Sigmoid colon (tissue), 7 donors: ENCODE measurements around the gene TENM4. TPM values are rescaled to one million over a fixed set of nuclear protein-coding genes. Genes with fewer than 3 reads are reported as not detected.

ENCODE experiments used
- DNase-seq: peaks from one replicate; pipeline ENCODE4 v3.0.0-alpha.2; 2019
- H3K27ac ChIP-seq, 4 donors: fragments of 200-600 bp; sonication (generic); one replicate each; pipeline ENCODE4 v1.5.1; 2016 to 2019; ENCODE audit warnings: mild to moderate bottlenecking in 1 of 4
- H3K27me3 ChIP-seq, 3 donors: fragments of 200-600 bp; sonication (generic); one replicate each; pipeline ENCODE4 v1.5.1; 2019; ENCODE audit warnings: mild to moderate bottlenecking in 1 of 3
- H3K36me3 ChIP-seq, 4 donors: fragments of 200-600 bp; sonication (generic); one replicate each; pipeline ENCODE4 v1.5.1; 2016 to 2019
- H3K4me1 ChIP-seq, 4 donors: fragments of 200-600 bp; sonication (generic); one replicate each; pipeline ENCODE4 v1.5.1; 2017 to 2019
- H3K4me3 ChIP-seq, 4 donors: fragments of 200-600 bp; sonication (generic); one replicate each; pipeline ENCODE4 v1.5.1; 2017 to 2019; ENCODE audit warnings: mild to moderate bottlenecking in 2 of 4, moderate library complexity in 1 of 4
- H3K9me3 ChIP-seq, 4 donors: fragments of 200-600 bp in 3 of 4; sonication (generic) in 3 of 4; one replicate each; pipeline versions ENCODE4 v1.5.1 to v1.6.1; 2013 to 2019
- CTCF ChIP-seq, 4 experiments: fragments of 450-650 bp in 3 of 4; fragments of 200-600 bp in 1 of 4; IDR thresholded peaks; one replicate each; pipeline ENCODE4 v1.5.1; 2016 to 2019; ENCODE audit warnings: antibody characterized with exemption in 4 of 4, mild to moderate bottlenecking in 3 of 4, moderate library complexity in 2 of 4
- EP300 ChIP-seq, 4 donors: sonication (generic); formaldehyde crosslinking; IDR thresholded peaks; one replicate each; pipeline ENCODE4 v1.6.1; 2017; ENCODE audit warnings: antibody characterized with exemption in 4 of 4
- POLR2A ChIP-seq, 2 donors: fragments of 450-650 bp; IDR thresholded peaks; one replicate each; pipeline ENCODE4 v1.6.1; 2016; ENCODE audit warnings: antibody characterized with exemption in 2 of 2, mild to moderate bottlenecking in 2 of 2, moderate library complexity in 2 of 2
- POLR2AphosphoS5 ChIP-seq, 4 donors: sonication (generic); formaldehyde crosslinking; IDR thresholded peaks; one replicate each; pipeline ENCODE4 v1.6.1; 2017; ENCODE audit warnings: antibody characterized with exemption in 4 of 4
- WGBS, 2 donors: extraction: QIAGEN DNeasy Blood & Tissue Kit; methylation state at CpG; one replicate each; pipeline ENCODE4 v1.1.7; 2013; 5-methylcytosine and 5-hydroxymethylcytosine counted together
- intact Hi-C: fragments of 100-400 bp; cut with DNase I; formaldehyde crosslinking; loops from one replicate; pipeline ENCODE4 v1.15.1; 2023
- polyA plus RNA-seq, 3 donors: library from polyadenylated mRNA; stranded (reverse); fragments of 200-250 nt; gene quantifications; one replicate each; pipeline ENCODE4 v1.2.3, GENCODE V29; 2013
- total RNA-seq, 4 donors: library from RNA; depleted of rRNA; stranded (reverse); fragments of >200 nt; gene quantifications; one replicate each; pipeline ENCODE4 v1.1.0, GENCODE V29; 2016
- donor health status: healthy with polysubstance abuse.
- donor health status: Bipolar disorder and iron deficiency.
- donor health status: healthy.

TENM4 gene
- total and polyA plus RNA-seq, 7 donors, result 0.23 to 14.6 (median 1.9) TPM; not detected in 1

DNA sequence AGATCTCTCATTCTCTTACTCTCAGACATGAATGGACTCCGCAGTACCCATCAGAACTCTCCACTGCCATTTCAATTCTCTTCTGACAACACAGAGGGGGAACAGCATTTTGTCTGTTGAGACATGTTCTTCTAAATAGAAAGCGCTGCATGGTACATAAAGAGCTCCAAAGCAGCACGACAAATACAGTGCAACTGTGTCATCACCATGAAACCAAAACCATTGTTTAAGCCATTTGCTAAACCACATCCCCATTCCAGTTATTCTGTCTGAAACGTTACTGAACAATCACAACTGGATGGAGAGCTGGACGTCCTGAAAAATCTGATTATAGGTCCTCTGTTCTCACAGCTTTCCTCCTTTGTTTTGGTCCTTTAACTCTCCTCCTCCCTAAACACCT is 17.9 kb upstream of the TENM4 start:
- Histone ChIP-seq H3K9me3 (no peaks in the 10 kb centered on the region), H3K27ac (no peak overlapping the region), H3K4me3 (no peak overlapping the region), H3K27me3 (peaks cover 0 to 7% (median 0%) of the 10 kb centered on the region in 3 donors), H3K36me3 (no peaks in the 10 kb centered on the region), H3K4me1 (no peaks in the 10 kb centered on the region)
- TF ChIP-seq EP300 (IDR thresholded peaks at IDR 0.05), result no peak
- intact Hi-C loops, result no loop called here
- no peak for DNase-seq
- WGBS, 2 donors, result 66 to 79% methylated on average over 5 of the region's 5 CpGs

DNA sequence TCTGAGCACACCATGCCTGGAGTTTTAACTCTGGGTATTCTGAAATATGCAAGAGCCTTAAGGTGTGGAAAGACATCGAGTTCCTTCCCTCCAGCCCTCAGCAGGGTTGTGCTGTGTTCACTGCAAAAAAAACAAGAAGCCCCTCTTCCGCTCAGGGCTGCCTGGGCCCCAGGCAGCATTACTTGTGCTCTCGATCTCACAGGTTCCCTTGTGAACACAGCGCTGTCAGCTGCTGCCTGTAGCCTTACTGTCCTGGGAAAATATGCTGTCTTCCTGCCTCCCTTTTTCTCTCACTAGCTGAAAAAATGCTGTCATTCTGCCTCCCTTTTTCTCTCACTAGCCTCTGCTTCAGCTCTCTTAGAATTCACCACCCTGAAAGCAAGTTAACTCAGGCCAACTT is 15.7 kb upstream of the TENM4 start:
- no peak for DNase-seq
- no peak overlapping the region for H3K27ac ChIP-seq
- WGBS, 2 donors, result 43 to 70% methylated on average over 4 of the region's 4 CpGs
- H3K27me3 ChIP-seq, result peaks cover 0 to 7% (median 0%) of the 10 kb centered on the region in 3 donors
- no peaks in the 10 kb centered on the region for H3K4me1 ChIP-seq
- TF ChIP-seq POLR2AphosphoS5 (IDR thresholded peaks at IDR 0.05) (no peak), EP300 (IDR thresholded peaks at IDR 0.05) (no peak), POLR2A (IDR thresholded peaks at IDR 0.05) (no peak), CTCF (IDR thresholded peaks at IDR 0.05) (no peak)
- intact Hi-C loops, result no loop called here
- no peaks in the 10 kb centered on the region for H3K36me3 ChIP-seq
- no peaks in the 10 kb centered on the region for H3K9me3 ChIP-seq
- H3K4me3 ChIP-seq, result no peak overlapping the region

GRCh38 chr11:79453617-79454016 is 12.8 kb upstream of the TENM4 start:
- no peak for DNase-seq
- Histone ChIP-seq H3K4me1 (no peaks in the 10 kb centered on the region), H3K4me3 (no peak overlapping the region), H3K27ac (no peak overlapping the region), H3K36me3 (no peaks in the 10 kb centered on the region), H3K9me3 (no peaks in the 10 kb centered on the region), H3K27me3 (peaks cover 0 to 7% (median 0%) of the 10 kb centered on the region in 3 donors)
- intact Hi-C loops, result no loop called here
- TF ChIP-seq CTCF (IDR thresholded peaks at IDR 0.05) (no peak), EP300 (IDR thresholded peaks at IDR 0.05) (no peak), POLR2AphosphoS5 (IDR thresholded peaks at IDR 0.05) (no peak), POLR2A (IDR thresholded peaks at IDR 0.05) (no peak)

DNA sequence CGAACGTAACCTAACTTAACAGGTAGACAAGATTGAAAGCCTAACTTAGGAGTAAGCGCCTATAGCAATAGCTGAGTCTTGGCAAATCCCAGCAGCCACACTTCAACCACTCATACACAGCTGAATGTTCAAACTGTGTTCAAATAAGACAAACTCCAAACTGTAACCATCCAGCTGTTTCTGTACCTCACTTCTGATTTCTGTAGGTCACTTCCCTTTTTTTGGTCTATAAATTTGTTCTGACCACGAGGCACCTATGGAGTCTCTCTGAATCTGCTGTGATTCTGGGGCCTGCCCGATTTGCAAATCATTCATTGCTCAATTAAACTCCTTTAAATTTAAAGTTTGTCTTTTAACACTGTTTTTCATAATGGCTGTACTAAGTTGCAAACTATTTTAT is 8.2 kb upstream of the TENM4 start:
- Histone ChIP-seq H3K4me3 (no peak overlapping the region), H3K36me3 (no peaks in the 10 kb centered on the region), H3K9me3 (no peaks in the 10 kb centered on the region), H3K27me3 (peaks cover 0 to 18% (median 0%) of the 10 kb centered on the region in 3 donors), H3K27ac (no peak overlapping the region), H3K4me1 (no peaks in the 10 kb centered on the region)
- TF ChIP-seq POLR2AphosphoS5 (IDR thresholded peaks at IDR 0.05) (no peak), EP300 (IDR thresholded peaks at IDR 0.05) (no peak), POLR2A (IDR thresholded peaks at IDR 0.05) (no peak), CTCF (IDR thresholded peaks at IDR 0.05) (no peak)
- no peak for DNase-seq
- intact Hi-C loops, result no loop called here
- 82% methylated on average over 5 of the region's 5 CpGs for WGBS, 2 donors

DNA sequence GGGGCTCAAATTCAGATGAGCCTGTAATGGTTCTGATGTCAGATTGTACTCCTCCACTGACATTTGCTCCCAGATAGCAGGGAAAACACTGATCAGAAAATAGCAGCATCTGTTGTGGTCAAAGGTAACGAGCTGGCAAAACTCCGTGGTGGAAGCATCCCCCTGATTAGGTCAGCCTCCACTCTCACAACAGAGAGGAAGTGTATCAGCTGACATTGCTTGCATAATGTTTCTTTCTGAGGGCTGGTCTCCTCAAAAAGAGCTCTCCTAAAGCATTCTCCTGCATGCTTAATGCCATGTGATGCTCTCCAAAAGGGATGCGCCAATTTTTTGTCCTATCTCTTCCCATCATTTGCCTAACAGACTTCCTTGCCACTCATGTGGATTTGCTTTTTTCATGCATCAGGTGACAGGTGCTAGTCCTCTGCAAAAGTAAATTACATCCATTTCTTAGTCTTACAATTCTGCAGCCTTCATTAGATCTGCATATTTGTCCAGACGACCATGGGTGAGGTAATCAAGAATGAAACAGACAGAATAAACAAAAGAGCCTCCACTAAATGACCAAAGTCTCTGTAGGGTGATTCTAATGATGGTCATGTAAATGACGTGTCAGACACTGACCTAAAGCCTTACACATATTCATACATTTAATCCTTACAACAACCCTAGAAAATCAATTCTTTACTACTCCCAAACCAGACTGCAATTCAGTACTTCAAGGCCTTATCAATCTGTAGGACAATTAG is 6.4 kb upstream of the TENM4 start:
- Histone ChIP-seq H3K4me1 (no peaks in the 10 kb centered on the region), H3K27me3 (peaks cover 0 to 36% (median 15%) of the 10 kb centered on the region in 3 donors), H3K4me3 (no peak overlapping the region), H3K36me3 (no peaks in the 10 kb centered on the region), H3K9me3 (no peaks in the 10 kb centered on the region), H3K27ac (no peak overlapping the region)
- TF ChIP-seq EP300 (IDR thresholded peaks at IDR 0.05), result no peak
- TF ChIP-seq POLR2AphosphoS5 (IDR thresholded peaks at IDR 0.05), result no peak
- no peak for TF ChIP-seq POLR2A (IDR thresholded peaks at IDR 0.05)
- TF ChIP-seq CTCF (IDR thresholded peaks at IDR 0.05), result no peak
- DNase-seq, result no peak
- intact Hi-C loops, result no loop called here
- 42 to 46% methylated on average over 5 of the region's 5 CpGs for WGBS, 2 donors
